ENCODE data around the gene EPB41L1.
"Not testable (repeated sequence)": the region's sequence is repeated elsewhere in the genome, so short reads cannot be mapped to it uniquely, and the experiment has no call there.

Gene EPB41L1

DNA sequence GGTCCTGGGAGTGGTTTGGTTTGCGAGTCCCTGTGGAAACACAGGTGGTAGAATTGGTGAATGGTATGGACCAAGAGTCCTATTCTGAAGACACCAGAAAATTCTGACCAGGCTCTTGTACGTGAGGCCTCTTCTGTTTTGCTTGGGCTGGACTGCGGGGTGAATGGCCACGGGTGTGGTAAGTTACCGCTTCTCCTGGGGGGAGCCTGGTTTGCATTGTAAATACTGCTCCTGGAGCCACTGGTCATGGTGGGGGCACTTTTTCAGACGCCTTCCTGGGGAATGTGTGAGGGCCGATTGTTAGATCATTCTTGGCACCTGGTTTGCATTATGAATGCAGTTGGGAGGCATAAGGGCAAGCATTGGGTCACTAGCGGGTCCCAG lies 25.4 kb upstream of the EPB41L1 start:
- POLR2A ChIA-PET (ENCODE audit: low non-redundant PET): interaction anchor here (0.6 kb wide), 1 partner anchor 72 kb away, joined by 4 read pairs; no protein-coding TSS in a partner anchor
- peak overlapping the region; percentile 22; the same call in 1 of the 2 replicates for H3K27ac ChIP-seq
- TF ChIP-seq, protein P1, sequence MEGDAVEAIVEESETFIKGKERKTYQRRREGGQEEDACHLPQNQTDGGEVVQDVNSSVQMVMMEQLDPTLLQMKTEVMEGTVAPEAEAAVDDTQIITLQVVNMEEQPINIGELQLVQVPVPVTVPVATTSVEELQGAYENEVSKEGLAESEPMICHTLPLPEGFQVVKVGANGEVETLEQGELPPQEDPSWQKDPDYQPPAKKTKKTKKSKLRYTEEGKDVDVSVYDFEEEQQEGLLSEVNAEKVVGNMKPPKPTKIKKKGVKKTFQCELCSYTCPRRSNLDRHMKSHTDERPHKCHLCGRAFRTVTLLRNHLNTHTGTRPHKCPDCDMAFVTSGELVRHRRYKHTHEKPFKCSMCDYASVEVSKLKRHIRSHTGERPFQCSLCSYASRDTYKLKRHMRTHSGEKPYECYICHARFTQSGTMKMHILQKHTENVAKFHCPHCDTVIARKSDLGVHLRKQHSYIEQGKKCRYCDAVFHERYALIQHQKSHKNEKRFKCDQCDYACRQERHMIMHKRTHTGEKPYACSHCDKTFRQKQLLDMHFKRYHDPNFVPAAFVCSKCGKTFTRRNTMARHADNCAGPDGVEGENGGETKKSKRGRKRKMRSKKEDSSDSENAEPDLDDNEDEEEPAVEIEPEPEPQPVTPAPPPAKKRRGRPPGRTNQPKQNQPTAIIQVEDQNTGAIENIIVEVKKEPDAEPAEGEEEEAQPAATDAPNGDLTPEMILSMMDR (conservative IDR thresholded peaks at IDR 0.05; ENCODE audit: low read depth): no peak
- CTCF ChIA-PET: interaction anchor here (1.3 kb wide), 2 partner anchors 136 to 138 kb away, joined by 3 read pairs; no protein-coding TSS in a partner anchor
- no peak for DNase-seq (ENCODE audit: low spot score)

DNA sequence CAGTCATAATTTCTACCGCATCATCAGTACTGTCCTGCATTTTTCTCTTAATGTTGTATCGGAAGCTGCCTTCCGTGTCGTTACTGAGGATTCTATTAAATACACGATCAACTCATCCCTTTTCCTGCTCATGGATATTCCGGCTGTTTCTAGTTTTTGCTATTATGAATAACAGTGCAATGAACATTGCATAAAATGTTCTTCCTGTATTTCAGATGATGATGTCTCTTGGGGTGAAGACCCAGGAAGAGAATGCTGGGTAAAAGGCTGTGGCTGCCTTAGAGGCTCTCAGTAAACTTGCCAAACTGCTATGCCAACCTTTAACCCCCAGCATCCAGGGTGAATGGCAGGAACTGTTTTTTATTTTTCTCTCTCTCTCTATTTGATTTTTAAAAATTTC lies 24.1 kb upstream of the EPB41L1 start:
- TF ChIP-seq, protein P1 (conservative IDR thresholded peaks at IDR 0.05; ENCODE audit: low read depth): no peak
- DNase-seq (ENCODE audit: low spot score): no peak
- no peak overlapping the region for H3K27ac ChIP-seq
- ChIA-PET CTCF (interaction anchor here (0.6 to 0.8 kb wide), 3 partner anchors 63 to 138 kb away, joined by 3 to 4 read pairs (median 3); no protein-coding TSS in a partner anchor), POLR2A (ENCODE audit: low non-redundant PET) (no interaction called here)

DNA sequence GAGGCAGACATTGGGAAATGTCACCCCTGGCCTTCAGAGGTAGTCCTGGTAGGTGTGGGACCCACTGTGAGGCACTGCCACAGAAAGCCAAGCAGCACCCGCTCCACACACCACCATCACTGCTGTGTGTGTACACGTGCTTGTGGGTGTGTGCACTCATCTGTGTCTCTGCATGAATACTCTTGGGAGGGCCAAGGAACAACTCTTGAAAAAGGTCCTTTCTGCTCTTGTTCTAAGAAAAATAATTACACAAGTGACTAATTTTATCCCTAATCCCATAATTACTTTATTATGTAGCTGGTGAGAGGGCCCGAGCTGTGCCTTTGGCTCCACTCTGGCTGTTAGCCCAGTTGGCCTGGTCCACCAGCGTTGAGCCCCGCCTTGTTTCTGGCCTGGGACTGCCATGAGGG lies 21.7 kb upstream of the EPB41L1 start:
- CTCF ChIA-PET: interaction anchor here (1.3 to 2.4 kb wide), 2 partner anchors 140 to 307 kb away, joined by 3 to 16 read pairs; no protein-coding TSS in a partner anchor
- peak overlapping the region; percentile 31 for H3K27ac ChIP-seq
- POLR2A ChIA-PET (ENCODE audit: low non-redundant PET): no interaction called here
- no peak for DNase-seq (ENCODE audit: low spot score)
- TF ChIP-seq, protein P1 (conservative IDR thresholded peaks at IDR 0.05; ENCODE audit: low read depth): no peak

DNA sequence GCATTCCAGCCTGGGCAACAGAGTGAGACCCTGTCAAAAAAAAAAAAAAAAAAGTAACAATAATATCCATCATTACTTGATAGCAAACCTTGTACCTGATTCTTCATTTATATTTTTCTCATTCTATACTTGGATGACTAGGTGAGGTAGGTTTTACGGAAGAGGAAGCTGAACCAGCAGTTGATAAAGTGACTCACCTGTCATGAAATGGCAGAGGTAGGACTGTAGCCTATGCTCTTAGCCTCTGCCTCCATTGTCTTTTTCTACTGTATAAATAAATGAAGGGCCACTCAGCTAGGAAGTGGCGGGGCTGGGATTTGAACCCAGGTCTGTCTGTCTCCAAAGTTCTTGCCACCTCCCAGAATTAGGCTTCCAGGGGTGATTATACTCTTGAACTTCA lies 20.7 kb upstream of the EPB41L1 start:
- ChIA-PET CTCF (interaction anchor here (0.6 to 2.4 kb wide), 9 partner anchors 17 to 306 kb away, joined by 3 to 16 read pairs (median 3); partner anchors contain the start of gene SCAND1), POLR2A (ENCODE audit: low non-redundant PET) (no interaction called here)
- DNase-seq (ENCODE audit: low spot score): no peak
- H3K27ac ChIP-seq: no peak overlapping the region
- TF ChIP-seq, protein P1 (conservative IDR thresholded peaks at IDR 0.05; ENCODE audit: low read depth): no peak

DNA sequence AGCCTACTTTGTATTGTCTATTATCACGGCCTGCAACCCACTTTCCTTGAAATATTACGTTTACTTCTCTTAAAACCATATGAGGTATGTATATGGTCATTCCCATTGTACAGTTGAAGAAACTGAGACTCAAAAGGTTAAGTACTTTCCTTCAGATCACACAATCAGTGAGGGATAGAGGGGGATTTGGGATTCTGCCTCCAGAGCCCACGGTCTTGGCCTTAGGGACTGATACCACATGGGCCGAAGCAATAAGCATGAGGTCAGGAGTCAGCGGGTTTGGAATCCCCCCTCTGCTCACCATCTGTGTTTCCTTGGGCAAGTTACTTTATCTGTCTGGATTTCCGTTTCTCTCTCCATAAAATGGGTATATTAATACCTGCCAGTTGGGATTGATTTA lies 19.4 kb upstream of the EPB41L1 start:
- no peak for DNase-seq (ENCODE audit: low spot score)
- H3K27ac ChIP-seq: no peak overlapping the region
- CTCF ChIA-PET: interaction anchor here (0.9 to 2.4 kb wide), 3 partner anchors 140 to 181 kb away, joined by 4 to 16 read pairs (median 12); partner anchors contain the start of gene SCAND1
- POLR2A ChIA-PET (ENCODE audit: low non-redundant PET): interaction anchor here (0.6 kb wide), 1 partner anchor 67 kb away, joined by 3 read pairs; no protein-coding TSS in a partner anchor
- TF ChIP-seq, protein P1 (conservative IDR thresholded peaks at IDR 0.05; ENCODE audit: low read depth): no peak

DNA sequence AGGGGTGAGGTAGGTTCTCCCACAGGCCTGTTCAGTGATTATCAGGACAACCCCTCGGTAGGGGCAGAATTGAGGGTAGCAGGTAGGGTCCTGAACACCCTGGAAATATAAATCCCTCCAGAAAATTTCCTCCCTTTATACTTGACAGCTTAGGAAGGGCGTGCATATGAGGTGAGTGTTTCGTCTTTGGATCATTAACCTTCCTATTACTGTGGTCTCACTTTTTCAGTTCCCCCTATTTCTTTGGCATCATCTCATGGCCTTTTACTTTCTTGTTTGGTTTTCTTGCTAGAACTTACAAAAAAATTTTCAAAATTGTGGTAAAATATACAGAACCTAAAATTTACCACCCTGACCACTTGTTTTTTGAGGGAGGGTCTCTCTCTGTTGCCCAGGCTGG lies 18.7 kb upstream of the EPB41L1 start:
- TF ChIP-seq, protein P1 (conservative IDR thresholded peaks at IDR 0.05; ENCODE audit: low read depth): no peak
- no peak overlapping the region for H3K27ac ChIP-seq
- no peak for DNase-seq (ENCODE audit: low spot score)
- POLR2A ChIA-PET (ENCODE audit: low non-redundant PET): interaction anchor here (0.6 kb wide), 1 partner anchor 67 kb away, joined by 3 read pairs; no protein-coding TSS in a partner anchor
- CTCF ChIA-PET: interaction anchor here (0.6 to 0.9 kb wide), 5 partner anchors 35 to 1040 kb away, joined by 3 to 12 read pairs (median 3); no protein-coding TSS in a partner anchor

DNA sequence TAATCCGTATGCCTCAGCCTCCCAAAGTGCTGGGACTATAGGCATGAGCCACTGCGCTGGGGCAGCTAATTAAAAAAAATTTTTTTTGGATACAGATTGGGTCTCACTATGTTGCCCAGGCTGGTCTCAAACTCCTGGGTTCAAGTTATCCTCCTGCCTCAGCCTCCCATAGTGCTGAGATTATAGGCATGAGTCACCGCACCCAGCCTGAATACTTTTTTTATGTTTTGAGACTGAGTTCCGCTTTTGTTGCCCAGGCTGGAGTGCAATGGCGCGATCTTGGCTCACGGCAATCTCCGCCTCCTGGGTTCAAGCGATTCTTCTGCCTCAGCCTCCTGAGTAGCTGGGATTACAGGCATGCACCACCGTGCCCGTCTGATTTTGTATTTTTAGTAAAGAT lies 17.2 kb upstream of the EPB41L1 start:
- POLR2A ChIA-PET (ENCODE audit: low non-redundant PET); DNase-seq (ENCODE audit: low spot score): not testable (repeated sequence)
- CTCF ChIA-PET: interaction anchor here (0.5 to 4.9 kb wide), 8 partner anchors 15 to 726 kb away, joined by 3 to 115 read pairs (median 4); a partner anchor contains a TSS
- H3K27ac ChIP-seq: peak overlapping the region; percentile 17; the same call in 1 of the 2 replicates

Measured in RWPE1 (cell line).